Neuronal stem cell (in vitro differentiated cells): ENCODE data around the gene ATG9B.

Source experiments
- DNase-seq: peaks from one replicate; pipeline ENCODE4 v3.0.0-alpha.2; 2013; ENCODE audit warnings: low spot score
- H2AFZ ChIP-seq: one replicate; pipeline ENCODE4 v1.6.1; 2013; ENCODE audit warnings: mild to moderate bottlenecking, low read length, inconsistent platforms
- H2AK5ac ChIP-seq: 2 replicates; pipeline ENCODE4 v1.6.1; 2013; ENCODE audit warnings: low read depth, mild to moderate bottlenecking, inconsistent platforms, low read length, moderate library complexity, mixed read lengths
- H2BK120ac ChIP-seq: 2 replicates; pipeline ENCODE4 v1.6.1; 2013; ENCODE audit warnings: low read depth, mild to moderate bottlenecking, inconsistent platforms, low read length, moderate library complexity, mixed read lengths
- H2BK12ac ChIP-seq: one replicate; pipeline ENCODE4 v1.6.1; 2013; ENCODE audit warnings: low read length, inconsistent platforms
- H2BK15ac ChIP-seq: 2 replicates; pipeline ENCODE4 v1.6.1; 2013; ENCODE audit warnings: mild to moderate bottlenecking, low read length, inconsistent platforms, mixed read lengths
- H2BK5ac ChIP-seq: one replicate; pipeline ENCODE4 v1.6.1; 2013; ENCODE audit warnings: inconsistent platforms, mild to moderate bottlenecking, low read length, moderate library complexity
- H3K14ac ChIP-seq: one replicate; pipeline ENCODE4 v1.6.1; 2013; ENCODE audit warnings: low read length, inconsistent platforms
- H3K18ac ChIP-seq: 2 replicates; pipeline ENCODE4 v1.6.1; 2013; ENCODE audit warnings: low read length, inconsistent platforms
- H3K23ac ChIP-seq: 2 replicates; pipeline ENCODE4 v1.6.1; 2013; ENCODE audit warnings: low read depth, mild to moderate bottlenecking, mixed read lengths, low read length, inconsistent platforms; ENCODE audit not compliant: poor library complexity
- H3K27ac ChIP-seq: replicated peaks from 3 replicates; pipeline ENCODE4 v1.5.1; 2013; ENCODE audit warnings: low read length, inconsistent platforms
- H3K27me3 ChIP-seq, 3 experiments: 2 replicates each; pipeline ENCODE4 v1.6.1; 2013; ENCODE audit warnings: low read length in 3 of 3, mild to moderate bottlenecking in 2 of 3, inconsistent platforms in 1 of 3, low read depth in 1 of 3, mixed read lengths in 1 of 3, moderate library complexity in 1 of 3; ENCODE audit not compliant: control insufficient read depth in 3 of 3, insufficient read depth in 3 of 3
- H3K36me3 ChIP-seq, 2 donors: replicated peaks in 1 of 2; 2 replicates each; pipeline ENCODE4 v1.6.1; 2013; ENCODE audit warnings: low read length in 2 of 2; ENCODE audit not compliant: control insufficient read depth in 2 of 2, insufficient read depth in 2 of 2
- H3K4ac ChIP-seq: 2 replicates; pipeline ENCODE4 v1.6.1; 2013; ENCODE audit warnings: inconsistent platforms, mild to moderate bottlenecking, low read length, moderate library complexity
- H3K4me1 ChIP-seq, 2 donors: 1 replicate in 1 of 2; 2 replicates in 1 of 2; pipeline ENCODE4 v1.6.1; 2013; ENCODE audit warnings: low read length in 2 of 2, low read depth in 1 of 2; ENCODE audit not compliant: control insufficient read depth in 2 of 2, insufficient read depth in 1 of 2
- H3K4me2 ChIP-seq: one replicate; pipeline ENCODE4 v1.6.1; 2013; ENCODE audit warnings: mild to moderate bottlenecking, low read length, inconsistent platforms; ENCODE audit not compliant: insufficient read depth, poor library complexity, severe bottlenecking
- H3K4me3 ChIP-seq, 2 donors: 2 replicates each; pipeline ENCODE4 v1.5.1; 2013; ENCODE audit warnings: low read length in 2 of 2, mild to moderate bottlenecking in 2 of 2, inconsistent platforms in 1 of 2, moderate library complexity in 1 of 2
- H3K79me1 ChIP-seq: one replicate; pipeline ENCODE4 v1.6.1; 2013; ENCODE audit warnings: low read depth, mild to moderate bottlenecking, inconsistent platforms, low read length, moderate library complexity
- H3K9ac ChIP-seq: one replicate; pipeline ENCODE4 v1.6.1; 2013; ENCODE audit warnings: mild to moderate bottlenecking, low read depth, low read length, inconsistent platforms; ENCODE audit not compliant: poor library complexity
- H3K9me3 ChIP-seq, 2 donors: replicated peaks in 1 of 2; 2 replicates each; pipeline versions ENCODE3 to v1.6.1; 2013; ENCODE audit warnings: low read length in 2 of 2, mild to moderate bottlenecking in 2 of 2, inconsistent platforms in 1 of 2, low read depth in 1 of 2, mixed read lengths in 1 of 2, moderate library complexity in 1 of 2; ENCODE audit not compliant: control insufficient read depth in 2 of 2, insufficient read depth in 1 of 2
- H4K8ac ChIP-seq: one replicate; pipeline ENCODE4 v1.6.1; 2013; ENCODE audit warnings: low read depth, mild to moderate bottlenecking, inconsistent platforms, low read length, moderate library complexity
- H4K91ac ChIP-seq: one replicate; pipeline ENCODE4 v1.6.1; 2013; ENCODE audit warnings: low read length, low read depth, mild to moderate bottlenecking, inconsistent platforms; ENCODE audit not compliant: poor library complexity
- WGBS, 2 donors: extraction: QIAGEN DNeasy Blood & Tissue Kit; methylation state at CpG; one replicate each; pipeline ENCODE4 v1.1.7; 2013; ENCODE audit warnings: missing lambda C conversion rate in 2 of 2, mixed read lengths in 1 of 2; ENCODE audit not compliant: insufficient read length in 2 of 2, insufficient replicate concordance in 1 of 2; ENCODE audit errors: extremely low coverage in 2 of 2; 5-methylcytosine and 5-hydroxymethylcytosine counted together

The ATG9B gene

GRCh38 chr7:150997817-150998216, 26.5 kb downstream of the ATG9B start:
- no peak overlapping the region for H2AFZ ChIP-seq
- H3K9ac ChIP-seq: no peak overlapping the region
- H3K4ac ChIP-seq: no peak overlapping the region
- H3K79me1 ChIP-seq: no peaks in the 10 kb centered on the region
- H3K9me3 ChIP-seq: no peaks in the 10 kb centered on the region
- H3K27ac ChIP-seq: no peak overlapping the region
- no peak overlapping the region for H3K23ac ChIP-seq
- no peak overlapping the region for H2BK12ac ChIP-seq
- DNase-seq: no peak
- H3K14ac ChIP-seq: no peak overlapping the region
- H2AK5ac ChIP-seq: peak overlapping the region; percentile 89
- WGBS, 2 donors: no CpG with 5 or more reads among the region's 5 CpGs
- peak overlapping the region; percentile 78 for H2BK5ac ChIP-seq
- no peaks in the 10 kb centered on the region for H3K27me3 ChIP-seq
- no peak overlapping the region for H4K8ac ChIP-seq
- H2BK15ac ChIP-seq: peak overlapping the region; percentile 85
- H3K18ac ChIP-seq: no peak overlapping the region
- H3K4me2 ChIP-seq: no peak overlapping the region
- H4K91ac ChIP-seq: no peak overlapping the region
- H3K36me3 ChIP-seq: peaks cover 0 to 11% of the 10 kb centered on the region in 2 donors
- H3K4me3 ChIP-seq: no peak overlapping the region
- peak overlapping the region; percentile 47 for H2BK120ac ChIP-seq
- peaks cover 15 to 27% of the 10 kb centered on the region in 2 donors for H3K4me1 ChIP-seq

- no CpG with 5 or more reads among the region's 8 CpGs for WGBS, 2 donors
- H3K36me3 ChIP-seq: peaks cover 0 to 9% of the 10 kb centered on the region in 2 donors
- H2AFZ ChIP-seq: no peak overlapping the region
- no peak overlapping the region for H2BK15ac ChIP-seq
- H3K4me2 ChIP-seq: no peak overlapping the region
- no peak overlapping the region for H3K9ac ChIP-seq
- H4K8ac ChIP-seq: no peak overlapping the region
- H3K4me1 ChIP-seq: peaks cover 15 to 29% of the 10 kb centered on the region in 2 donors
- DNase-seq: no peak
- no peaks in the 10 kb centered on the region for H3K79me1 ChIP-seq
- H3K4ac ChIP-seq: peak overlapping the region; percentile 80
- H3K23ac ChIP-seq: peak overlapping the region; percentile 10
- peak overlapping the region; percentile 78 for H2BK5ac ChIP-seq
- H4K91ac ChIP-seq: no peak overlapping the region
- no peak overlapping the region for H3K27ac ChIP-seq
- H3K9me3 ChIP-seq: no peaks in the 10 kb centered on the region
- H3K27me3 ChIP-seq: no peaks in the 10 kb centered on the region
- no peak overlapping the region for H3K4me3 ChIP-seq
- no peak overlapping the region for H3K14ac ChIP-seq
- H3K18ac ChIP-seq: peak overlapping the region; percentile 5
- H2AK5ac ChIP-seq: no peak overlapping the region
- H2BK12ac ChIP-seq: no peak overlapping the region
- no peak overlapping the region for H2BK120ac ChIP-seq
Measured at GRCh38 chr7:150997075-150997511, 27.2 kb downstream of the ATG9B start.

DNA sequence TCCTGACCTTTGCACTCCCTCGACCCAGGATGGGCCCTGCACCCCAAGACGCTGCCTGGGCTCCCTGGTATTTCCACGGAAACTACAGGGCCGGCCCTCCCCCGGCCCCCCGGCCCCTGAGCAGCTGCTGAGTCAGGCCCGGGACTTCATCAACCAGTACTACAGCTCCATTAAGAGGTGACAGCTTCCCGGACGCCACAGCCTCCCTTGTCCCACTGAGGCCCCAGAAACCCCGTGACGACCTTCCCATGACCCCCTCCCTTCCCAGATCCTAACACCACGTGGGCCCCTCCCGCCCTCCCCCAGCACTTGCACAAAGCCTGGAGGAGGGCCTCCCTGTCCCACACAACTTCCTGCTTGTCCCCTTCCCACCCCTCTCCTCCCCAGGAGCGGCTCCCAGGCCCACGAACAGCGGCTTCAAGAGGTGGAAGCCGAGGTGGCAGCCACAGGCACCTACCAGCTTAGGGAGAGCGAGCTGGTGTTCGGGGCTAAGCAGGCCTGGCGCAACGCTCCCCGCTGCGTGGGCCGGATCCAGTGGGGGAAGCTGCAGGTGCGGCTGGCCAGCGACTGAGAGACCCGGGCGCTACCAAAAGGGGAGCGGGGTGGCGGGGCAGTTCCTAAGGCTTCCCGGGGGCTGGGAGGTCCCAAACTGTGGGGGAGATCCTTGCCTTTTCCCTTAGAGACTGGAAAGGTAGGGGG, 27.8 kb downstream of the ATG9B start:
- no peak overlapping the region for H3K4me3 ChIP-seq
- H2BK5ac ChIP-seq: peak overlapping the region; percentile 78
- no peak overlapping the region for H4K8ac ChIP-seq
- H4K91ac ChIP-seq: no peak overlapping the region
- no peak overlapping the region for H3K27ac ChIP-seq
- DNase-seq: no peak
- H3K18ac ChIP-seq: peak overlapping the region; percentile 96
- H3K14ac ChIP-seq: peak overlapping the region; percentile 86
- no peak overlapping the region for H2BK120ac ChIP-seq
- H3K23ac ChIP-seq: peak overlapping the region; percentile 92
- H3K4me1 ChIP-seq: peaks cover 15 to 29% of the 10 kb centered on the region in 2 donors
- H3K4ac ChIP-seq: peak overlapping the region; percentile 80
- H3K27me3 ChIP-seq: no peaks in the 10 kb centered on the region
- no CpG with 5 or more reads among the region's 31 CpGs for WGBS, 2 donors
- H3K79me1 ChIP-seq: no peaks in the 10 kb centered on the region
- H2BK12ac ChIP-seq: peak overlapping the region; percentile 88
- peak overlapping the region; percentile 82 for H2BK15ac ChIP-seq
- H3K9ac ChIP-seq: peak overlapping the region; percentile 75
- peaks cover 0 to under 1% of the 10 kb centered on the region in 2 donors for H3K9me3 ChIP-seq
- no peak overlapping the region for H3K4me2 ChIP-seq
- H3K36me3 ChIP-seq: peaks cover 0 to 3% of the 10 kb centered on the region in 2 donors
- peak overlapping the region; percentile 82 for H2AFZ ChIP-seq
- peak overlapping the region; percentile 94 for H2AK5ac ChIP-seq

DNA sequence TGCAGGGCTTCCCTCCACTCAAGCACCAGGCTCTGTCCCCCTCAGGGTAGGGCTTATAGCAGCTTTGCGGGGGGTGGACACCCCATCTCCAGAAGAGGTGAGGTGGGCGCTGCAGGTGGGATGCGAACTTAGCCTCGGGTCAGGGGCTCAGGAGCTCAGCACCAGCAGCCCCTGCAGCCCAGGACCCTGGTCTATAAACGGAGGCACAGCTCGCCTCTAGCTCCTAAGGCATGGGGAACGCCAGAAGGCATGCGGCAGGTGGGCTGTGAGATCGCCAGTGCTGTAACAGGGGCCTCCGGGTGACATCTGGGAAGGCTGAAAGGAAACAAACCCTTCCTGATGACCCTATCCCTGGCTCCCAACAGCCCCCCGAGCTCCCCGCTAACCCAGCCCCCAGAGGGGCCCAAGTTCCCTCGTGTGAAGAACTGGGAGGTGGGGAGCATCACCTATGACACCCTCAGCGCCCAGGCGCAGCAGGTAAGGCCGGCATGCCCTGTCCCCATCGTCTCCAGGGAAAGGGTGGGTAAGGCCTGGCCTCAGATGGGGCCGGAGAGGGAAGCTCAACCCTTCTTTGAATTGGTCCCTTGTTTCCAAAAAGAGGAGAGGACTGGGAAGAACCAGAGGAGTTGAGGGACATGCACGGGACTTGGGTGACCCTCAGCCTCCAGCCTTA, 29.3 kb downstream of the ATG9B start:
- Histone ChIP-seq H4K8ac (no peak overlapping the region), H3K36me3 (no peaks in the 10 kb centered on the region), H2AK5ac (peak overlapping the region; percentile 4), H2AFZ (peak overlapping the region; percentile 76), H2BK5ac (no peak overlapping the region), H3K9ac (no peak overlapping the region), H3K4me1 (peaks cover 15 to 29% of the 10 kb centered on the region in 2 donors), H3K9me3 (peaks cover 5 to 14% of the 10 kb centered on the region in 2 donors), H3K14ac (no peak overlapping the region), H3K18ac (peak overlapping the region; percentile 63), H3K4me2 (no peak overlapping the region), H2BK120ac (peak overlapping the region; percentile 93), H3K23ac (peak overlapping the region; percentile 2), H3K4me3 (peak overlapping the region in 1 of 2 donors; percentile 29), H2BK15ac (peak overlapping the region; percentile 55), H3K4ac (no peak overlapping the region), H4K91ac (no peak overlapping the region), H3K79me1 (no peaks in the 10 kb centered on the region), H3K27ac (no peak overlapping the region), H2BK12ac (no peak overlapping the region), H3K27me3 (no peaks in the 10 kb centered on the region)
- DNase-seq: no peak
- no CpG with 5 or more reads among the region's 19 CpGs for WGBS, 2 donors
